Epithelial cell of prostate (primary cell): Measurements from ENCODE around the gene DCAF11.

Experiments used
- DNase-seq: peaks from one replicate; pipeline ENCODE4 v3.0.0-alpha.2; 2011; ENCODE audit warnings: low read depth, low spot score
- H3K27ac ChIP-seq: fragments of 450-650 bp; 2 replicates; pipeline ENCODE4 v1.5.1; 2017; ENCODE audit warnings: mild to moderate bottlenecking

The DCAF11 gene

DNA sequence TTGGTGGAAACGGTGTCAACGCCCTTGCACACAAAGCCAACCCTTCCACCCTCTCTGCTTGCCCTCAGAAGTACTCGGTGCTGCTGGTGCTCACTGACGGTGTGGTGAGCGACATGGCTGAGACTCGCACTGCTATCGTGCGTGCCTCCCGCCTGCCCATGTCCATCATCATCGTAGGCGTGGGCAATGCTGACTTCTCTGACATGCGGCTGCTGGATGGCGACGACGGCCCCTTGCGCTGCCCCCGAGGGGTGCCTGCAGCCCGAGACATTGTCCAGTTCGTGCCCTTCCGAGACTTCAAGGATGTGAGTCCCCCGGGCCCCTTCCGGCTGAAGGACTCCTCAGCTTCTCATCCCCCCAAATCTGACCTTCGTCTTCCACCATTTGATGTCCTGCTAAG lies 37.5 kb upstream of the DCAF11 start:
- H3K27ac ChIP-seq = no peak overlapping the region
- DNase-seq = no peak

DNA sequence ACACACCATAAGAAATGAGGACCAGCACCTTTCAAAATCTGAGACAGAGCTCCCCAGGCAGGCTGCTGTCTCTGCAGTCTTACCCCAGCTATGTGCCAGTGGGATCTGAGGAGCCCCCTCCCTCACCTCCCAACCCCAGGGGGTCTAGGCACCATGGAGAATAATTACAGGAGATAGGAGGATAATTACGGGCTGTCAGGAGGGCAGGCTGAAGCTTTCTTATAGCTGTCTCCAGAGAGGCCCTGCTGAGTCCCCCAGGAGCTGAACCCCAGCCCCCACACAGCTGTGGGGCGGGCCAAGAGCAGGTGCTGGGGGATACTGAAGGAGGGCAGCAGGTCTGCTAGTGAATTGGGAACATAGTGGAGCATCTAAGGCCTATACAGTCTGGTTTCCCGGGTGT lies 36.4 kb upstream of the DCAF11 start:
- no peak for DNase-seq
- H3K27ac ChIP-seq = no peak overlapping the region

DNA sequence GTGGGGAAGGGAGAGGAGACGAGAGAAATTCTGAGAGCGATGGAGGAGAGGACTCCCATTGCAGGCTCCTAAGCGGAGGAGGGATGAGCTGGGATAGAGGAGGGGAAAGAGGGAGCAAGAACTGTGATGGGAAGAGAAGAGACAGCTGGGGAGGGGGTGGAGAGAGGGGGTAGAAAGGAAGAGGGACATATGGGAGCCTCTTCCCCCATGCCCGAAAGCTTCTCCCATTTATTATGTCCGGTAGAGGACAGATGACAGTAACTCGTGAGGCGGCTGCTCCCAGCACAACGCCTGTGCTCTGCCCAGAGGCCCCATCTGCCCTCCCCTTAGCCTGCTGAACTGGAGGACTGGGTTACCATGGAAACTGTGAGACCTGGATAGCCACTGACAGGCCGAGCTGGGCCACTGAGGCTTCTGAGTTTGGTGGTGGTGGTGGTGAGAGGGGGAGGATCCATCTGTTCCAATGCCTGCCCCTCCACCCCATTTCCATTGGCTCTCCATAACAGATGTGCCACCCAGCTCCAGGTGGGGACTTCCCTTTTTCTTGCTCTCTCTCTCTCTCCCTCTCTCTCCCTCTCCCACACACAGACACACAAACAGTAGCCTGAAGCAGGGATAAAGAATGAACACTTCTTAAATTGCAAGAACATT lies 35.0 kb upstream of the DCAF11 start:
- H3K27ac ChIP-seq = no peak overlapping the region
- DNase-seq = no peak

DNA sequence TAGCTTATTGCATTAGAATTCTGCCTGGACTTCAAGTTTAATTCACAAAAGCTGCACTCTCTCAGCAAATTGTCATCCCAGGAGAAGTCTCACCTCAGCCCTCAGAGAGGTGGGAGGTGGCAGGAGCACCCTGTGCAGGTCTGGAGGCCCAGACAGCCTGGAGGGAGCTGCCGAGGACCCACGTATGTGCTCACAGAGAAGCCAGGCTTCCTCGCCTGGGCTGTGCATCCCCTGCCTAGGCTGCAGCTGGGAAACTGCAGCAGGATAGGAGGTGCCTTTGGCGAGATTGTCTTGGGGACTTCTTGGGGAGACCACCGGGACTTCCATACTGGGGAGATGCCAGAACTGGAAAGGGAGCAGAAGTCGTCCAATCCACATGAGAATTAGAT lies 34.4 kb upstream of the DCAF11 start:
- no peak overlapping the region for H3K27ac ChIP-seq
- DNase-seq = no peak

DNA sequence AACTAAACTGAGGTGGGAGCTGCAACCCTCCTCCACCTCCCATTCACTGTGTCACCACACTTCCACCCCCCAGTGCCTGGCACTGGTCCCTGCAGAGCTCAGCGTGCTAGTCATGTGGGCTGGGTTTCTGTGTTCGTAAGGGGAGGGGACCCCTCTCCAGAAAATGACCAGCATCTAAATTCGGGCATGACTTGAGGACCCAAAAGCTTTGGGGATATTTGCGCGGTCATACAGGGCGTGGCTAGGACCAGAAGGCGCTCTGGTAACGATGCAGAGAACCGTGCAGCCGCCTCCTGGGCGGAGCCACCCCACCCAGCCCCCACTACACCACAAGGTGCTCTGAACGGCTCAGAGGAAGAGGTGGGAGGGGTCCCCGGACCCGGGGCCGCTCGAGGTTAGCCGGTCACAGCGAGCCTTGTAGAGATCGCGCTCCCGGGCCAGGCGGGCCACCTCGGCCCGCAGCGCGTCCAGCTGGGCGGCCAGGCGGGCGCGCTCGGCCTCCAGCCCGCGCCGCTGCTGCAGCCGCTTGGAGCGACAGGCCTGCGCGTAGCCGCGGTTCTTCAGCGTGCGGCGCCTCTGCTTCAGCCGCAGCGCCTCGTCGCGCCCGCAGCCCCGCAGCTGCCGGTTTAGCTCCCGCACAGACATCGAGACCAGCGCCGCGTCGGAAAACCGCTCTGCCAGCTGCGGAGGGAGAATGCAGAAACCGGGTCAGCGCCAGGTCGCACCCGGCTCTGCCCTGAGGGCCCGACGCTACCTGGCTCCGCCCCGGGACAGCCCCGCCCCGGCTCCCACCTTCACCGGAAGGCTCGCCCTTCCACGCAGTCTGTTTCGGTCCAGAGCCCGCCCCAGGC lies 33.5 kb upstream of the DCAF11 start:
- no peak overlapping the region for H3K27ac ChIP-seq
- no peak for DNase-seq

DNA sequence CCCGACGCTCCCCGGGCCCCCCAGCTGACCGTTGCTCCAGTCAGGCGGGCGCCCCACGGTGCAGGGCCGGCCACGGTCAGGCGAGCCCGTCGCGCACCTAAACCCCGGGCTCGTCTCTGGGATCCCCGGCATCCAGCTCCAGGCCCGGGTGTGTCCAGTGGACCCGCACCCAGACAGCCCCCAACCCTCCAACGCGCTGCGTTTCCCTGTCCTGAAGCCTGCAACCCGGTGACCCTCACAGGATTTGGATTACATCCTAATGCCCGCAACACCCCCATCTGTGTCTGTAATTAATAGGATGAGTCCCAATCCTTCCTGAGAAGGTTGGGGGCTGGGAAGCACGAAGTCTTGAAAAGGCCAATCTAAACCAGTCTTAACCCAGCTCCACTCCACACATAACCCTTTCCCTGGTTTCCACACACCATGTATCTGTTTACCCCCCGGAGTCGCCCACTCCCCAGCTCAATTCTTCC lies 32.8 kb upstream of the DCAF11 start:
- no peak for DNase-seq
- no peak overlapping the region for H3K27ac ChIP-seq

DNA sequence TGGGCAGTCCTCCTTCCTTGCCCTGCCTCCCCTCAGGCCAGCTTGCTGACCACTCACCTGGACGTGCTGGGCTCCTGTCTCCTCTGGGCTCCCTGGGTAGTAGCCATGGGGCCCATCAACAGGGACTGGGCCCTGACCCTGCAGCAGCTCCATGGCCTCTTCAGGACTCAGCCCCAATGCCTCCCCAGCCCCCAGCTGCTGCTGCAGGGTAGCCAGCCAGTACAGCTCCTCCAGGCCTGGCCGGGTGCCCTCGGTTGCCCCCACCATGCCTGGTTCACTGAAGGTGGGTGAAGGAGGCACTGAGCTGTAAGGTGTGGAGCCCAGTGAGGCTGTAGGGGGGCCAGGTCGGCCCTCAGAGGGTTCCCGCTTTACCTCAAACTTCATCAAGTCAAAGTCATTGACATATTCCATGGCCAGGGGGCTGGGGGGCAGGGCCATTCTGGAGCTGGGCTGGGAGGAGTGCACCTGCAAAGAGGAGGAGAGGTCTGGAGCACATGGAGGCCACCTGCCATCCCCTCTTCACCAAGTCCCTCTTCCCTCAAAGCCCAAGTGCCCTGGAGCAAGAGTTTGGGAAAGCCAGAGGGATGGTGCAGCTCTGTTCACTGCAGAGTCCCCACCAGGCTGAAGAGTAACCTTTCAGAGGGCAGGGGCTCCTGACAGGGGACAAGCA lies 32.0 kb upstream of the DCAF11 start:
- no peak for DNase-seq
- no peak overlapping the region for H3K27ac ChIP-seq

DNA sequence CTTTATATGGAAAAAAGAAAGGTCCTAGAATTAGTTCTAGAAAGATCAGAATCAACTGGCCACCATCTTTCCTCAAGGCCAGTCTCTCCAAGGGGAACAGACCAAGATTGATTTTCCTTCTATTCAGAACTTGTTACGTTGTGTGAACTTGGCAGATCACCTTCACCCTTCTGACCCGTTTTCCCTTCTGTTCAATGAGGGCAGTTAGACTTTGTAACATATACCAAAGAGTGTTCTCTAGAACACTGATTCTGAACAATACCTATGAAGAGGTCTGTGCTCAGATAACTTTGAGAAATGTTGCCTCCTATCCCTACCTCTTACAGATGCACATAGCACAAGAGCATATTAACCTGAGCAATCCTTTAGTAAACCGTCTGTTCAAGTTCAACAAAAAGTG lies 31.1 kb upstream of the DCAF11 start:
- DNase-seq = no peak
- no peak overlapping the region for H3K27ac ChIP-seq

DNA sequence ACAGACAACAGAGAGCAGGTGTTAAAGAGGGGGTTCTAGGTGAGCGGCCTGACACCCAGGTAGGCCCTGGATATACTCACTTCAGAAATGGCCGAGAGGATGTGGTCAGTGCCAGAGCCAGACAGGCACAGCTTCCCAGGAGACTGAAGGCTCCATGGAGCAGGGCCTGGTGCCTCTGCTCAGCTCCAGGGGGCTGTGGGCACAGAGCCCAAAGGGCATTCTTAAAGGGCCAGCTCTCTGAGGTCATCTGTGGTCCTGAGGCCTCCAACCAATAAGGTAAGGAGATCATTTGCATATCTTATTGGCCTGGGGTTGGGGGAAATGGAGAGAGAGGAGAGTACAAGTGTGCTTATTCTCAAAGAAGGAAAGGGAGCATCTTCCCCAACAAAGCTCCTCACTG lies 30.1 kb upstream of the DCAF11 start:
- DNase-seq = no peak
- no peak overlapping the region for H3K27ac ChIP-seq

DNA sequence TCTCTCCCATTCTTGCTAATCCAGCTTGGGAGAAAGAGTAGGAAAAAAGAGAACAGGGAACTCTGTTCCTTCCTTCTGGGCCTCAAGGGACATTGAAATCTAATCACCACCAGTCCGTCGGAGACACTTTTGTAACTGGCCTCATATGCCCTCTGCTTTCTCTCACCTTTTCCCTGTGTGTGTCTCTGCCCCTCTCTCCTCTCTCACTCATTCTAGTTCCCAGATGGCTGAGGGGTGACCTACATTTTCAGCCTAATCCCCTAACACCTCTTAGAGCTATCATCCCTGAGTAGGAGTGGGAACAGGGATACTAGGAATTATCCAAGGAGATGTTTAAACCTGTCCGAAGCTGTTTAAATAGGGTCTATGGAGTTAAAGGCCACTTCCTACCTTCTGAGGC lies 29.4 kb upstream of the DCAF11 start:
- no peak for DNase-seq
- H3K27ac ChIP-seq = no peak overlapping the region

DNA sequence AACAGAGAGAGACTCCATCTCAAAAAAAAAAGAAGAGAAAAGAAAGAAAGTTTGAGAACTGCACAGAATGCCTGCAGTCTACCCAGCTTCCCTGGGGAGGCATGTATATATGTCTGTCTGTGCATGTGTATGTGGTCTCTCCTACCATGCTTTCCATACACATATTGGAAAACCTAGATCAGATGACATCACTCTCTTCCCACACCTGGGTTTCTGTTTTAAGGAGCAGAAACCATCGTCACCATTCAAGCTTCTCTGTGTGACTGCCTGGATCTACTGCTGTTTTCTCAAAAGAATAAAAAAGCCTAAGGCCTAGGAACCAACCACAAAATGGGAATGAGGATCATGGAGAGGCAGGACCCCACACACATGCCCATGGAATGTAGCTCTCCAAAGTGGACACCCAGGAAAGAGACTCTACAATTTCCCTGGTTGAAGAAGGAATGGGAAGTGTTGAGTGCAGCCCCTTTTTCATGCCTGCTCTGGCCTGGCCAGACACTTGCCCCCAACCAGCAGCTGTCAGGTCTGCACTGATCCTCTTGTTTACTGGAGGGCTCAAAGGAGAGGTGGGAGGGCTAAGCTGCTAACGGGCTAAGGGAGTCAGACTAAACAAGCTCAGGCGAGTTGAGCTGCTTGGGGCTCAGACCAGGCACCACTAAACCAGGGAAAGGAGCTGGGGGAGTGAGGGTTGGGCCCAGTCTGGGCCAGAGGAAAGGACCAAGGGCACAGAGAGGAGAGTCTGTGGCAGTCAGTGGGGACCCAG lies 28.2 kb upstream of the DCAF11 start:
- DNase-seq = no peak
- no peak overlapping the region for H3K27ac ChIP-seq

DNA sequence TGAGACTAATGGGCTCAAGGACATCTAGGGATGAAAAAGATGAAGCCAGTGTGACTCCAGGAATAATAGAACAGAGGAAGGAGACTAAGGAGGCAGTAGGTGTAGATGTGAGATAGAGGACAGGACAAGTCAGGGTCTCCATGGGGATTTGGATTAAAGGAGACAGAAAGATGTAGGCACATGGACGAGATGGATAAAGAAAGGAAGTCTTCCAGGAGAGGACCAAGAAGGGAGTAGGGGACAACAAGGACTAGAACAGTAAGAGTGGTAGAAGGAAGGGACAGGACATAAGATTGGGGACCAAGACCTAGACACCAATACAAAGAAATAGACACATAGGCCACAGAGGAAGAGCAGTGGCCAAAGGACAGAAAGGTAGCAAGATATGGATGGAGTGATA lies 27.6 kb upstream of the DCAF11 start:
- no peak overlapping the region for H3K27ac ChIP-seq
- DNase-seq = no peak

DNA sequence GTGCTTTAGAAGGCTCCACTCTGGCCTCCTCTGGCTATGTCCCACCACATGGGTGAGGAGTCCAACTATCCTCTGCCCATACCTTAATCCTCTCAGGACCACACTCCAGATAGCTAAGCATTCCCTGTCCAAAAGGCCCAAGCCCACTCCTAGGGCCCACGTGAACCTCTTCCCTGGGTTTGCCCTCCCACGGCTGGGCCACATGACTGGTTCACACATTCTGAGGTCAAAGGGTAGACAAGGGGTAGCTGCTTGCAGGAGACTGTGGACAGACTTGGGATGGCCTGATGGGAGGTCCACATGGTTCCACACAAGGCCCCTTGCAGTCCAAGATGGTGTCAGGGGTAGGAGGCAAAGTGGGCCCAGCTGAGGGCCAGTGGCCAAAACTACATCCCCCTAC lies 26.5 kb upstream of the DCAF11 start:
- no peak for DNase-seq
- no peak overlapping the region for H3K27ac ChIP-seq

DNA sequence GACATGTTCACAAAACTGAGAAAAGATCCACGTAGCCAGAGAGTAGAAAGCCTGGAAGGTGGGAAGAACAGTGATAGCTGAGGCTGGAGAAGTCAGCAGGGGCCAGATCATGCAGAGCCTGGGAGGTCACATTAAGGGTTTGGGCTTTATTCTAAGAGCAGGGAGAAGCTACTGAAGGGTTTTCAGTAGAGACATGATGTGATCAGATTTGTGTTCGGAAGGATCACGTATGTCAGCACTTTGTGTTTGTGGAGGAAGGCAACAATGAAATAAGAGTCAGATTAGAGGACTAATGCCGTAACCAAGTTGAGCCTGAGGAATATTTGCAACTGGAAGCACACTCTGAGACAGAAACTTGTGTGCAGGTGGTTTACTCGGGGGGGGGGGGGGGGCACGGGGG lies 24.7 kb upstream of the DCAF11 start:
- no peak for DNase-seq
- no peak overlapping the region for H3K27ac ChIP-seq

DNA sequence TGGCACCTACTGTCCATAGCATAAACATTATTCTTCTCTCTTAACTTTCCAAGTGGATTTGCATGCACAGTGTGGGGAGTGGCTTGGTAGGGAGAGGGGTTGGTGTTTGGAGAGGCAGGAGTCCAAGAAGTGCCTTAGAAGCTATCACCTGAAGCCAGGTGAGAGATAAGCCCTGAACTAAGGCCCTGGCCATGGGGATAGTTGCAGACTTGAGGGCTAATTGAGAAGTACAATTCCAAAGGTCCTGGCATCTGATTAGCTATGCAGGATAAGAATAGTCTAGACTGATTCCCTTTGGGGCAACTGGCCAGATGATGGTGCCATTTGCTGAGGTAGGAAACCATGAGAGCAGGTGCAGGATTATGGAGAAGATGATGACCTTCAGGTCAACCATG lies 22.5 kb upstream of the DCAF11 start:
- H3K27ac ChIP-seq = no peak overlapping the region
- no peak for DNase-seq

DNA sequence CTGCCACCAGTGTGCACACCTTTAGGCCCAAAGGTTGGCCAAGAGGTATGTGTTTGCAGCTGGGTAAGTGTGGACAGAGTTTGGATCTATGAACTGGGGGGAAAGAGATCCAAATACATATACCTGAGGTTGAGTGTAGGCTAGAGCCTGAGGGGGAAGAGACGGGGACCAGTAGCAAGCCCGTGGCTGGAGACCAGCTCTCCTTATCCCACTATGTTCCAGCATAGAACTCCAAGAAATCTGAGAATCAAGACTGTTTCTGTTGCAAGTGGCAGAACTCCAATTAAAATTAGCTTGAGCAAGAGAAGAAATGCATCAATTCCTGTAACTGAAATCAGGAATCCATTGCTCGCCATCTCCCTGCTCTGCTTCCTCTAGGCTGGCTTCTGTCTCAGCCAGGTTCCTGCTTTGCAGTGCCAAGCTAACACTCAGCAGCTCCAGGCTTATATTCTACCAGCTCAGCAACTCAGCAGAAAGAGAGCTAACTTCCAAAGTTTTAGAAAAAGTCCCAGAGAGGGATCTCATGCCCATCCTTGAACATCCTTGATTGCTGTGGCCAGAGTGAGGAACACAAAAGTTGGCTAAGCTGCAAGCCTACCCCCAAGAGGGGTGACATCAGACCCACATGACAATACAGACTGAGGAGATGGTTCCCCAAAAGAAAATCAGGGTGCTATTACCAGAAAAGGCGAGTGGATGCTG lies 21.9 kb upstream of the DCAF11 start:
- H3K27ac ChIP-seq = peak overlapping the region; percentile 82
- no peak for DNase-seq

DNA sequence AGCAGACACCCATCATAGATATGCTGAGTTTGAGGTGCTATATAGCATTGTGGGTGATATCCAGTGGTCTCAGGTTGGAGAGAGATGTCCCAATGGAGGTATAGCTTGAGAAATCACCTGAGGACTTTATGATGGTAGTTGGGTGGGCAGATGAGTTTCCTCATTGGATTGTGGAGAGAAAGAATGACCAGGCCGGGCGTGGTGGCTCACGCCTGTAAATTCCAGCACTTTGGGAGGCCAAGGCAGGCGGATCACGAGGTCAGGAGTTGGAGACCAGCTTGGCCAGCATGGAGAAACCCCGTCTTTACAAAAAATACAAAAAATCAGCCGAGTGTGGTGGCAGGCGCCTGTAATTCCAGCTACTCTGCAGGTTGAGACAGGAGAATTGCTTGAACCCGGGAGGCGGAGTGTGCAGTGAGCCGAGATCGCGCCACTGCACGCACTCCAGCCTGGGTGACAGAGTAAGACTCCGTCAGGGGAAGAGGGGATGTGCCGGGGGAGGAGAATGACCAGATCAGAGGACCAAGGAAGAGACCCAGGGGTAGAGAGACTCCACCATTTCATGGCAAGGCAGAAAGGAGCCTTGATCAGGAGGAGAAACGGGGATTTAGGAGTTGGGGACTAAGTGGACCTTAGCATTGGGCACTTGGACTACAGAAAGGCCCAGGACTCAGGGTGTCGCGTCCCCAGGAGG lies 21.2 kb upstream of the DCAF11 start:
- H3K27ac ChIP-seq = peak overlapping the region; percentile 82

DNA sequence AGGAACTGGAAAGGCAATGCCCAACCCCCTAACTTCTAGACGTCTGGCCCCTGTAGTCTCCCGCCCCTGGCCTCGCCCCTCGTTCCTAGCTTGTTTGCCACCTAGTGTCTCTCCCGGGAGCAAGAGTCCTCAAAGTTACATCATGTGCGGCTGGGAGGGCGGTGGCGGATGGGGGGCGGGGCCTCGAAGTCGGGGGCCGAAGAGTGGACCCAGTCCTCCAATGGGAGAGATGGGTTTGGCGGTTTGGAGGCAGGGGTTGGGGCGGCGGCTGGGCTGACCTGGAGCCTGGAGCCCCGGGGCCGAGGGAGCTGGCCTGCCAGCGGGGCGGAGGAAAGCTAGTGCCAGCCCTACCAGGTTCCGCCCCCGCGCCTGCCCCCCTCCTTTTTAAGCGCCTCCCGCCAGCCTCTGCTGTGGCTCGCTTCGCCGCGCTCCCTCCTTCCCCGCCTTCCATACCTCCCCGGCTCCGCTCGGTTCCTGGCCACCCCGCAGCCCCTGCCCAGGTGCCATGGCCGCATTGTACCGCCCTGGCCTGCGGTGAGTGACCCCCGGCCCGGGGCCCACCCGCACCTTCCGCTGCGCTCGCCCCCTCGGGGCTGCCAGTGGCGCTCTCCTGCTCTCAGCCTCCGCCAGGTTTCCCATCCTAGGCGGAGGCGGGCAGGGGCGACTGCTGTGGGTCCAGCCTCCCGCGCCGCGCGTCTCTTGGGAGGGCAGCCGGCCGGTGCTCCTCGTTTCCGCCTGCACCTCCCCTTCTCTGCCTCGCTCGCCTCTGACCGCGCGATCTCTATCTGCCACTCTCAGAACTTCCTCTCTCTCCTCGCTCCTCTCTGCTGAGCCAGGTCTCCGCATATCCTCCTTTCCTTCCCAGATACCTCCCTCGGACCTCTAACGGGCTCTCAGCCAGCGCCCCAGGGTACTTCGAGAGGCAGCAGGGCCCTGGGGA lies 20.4 kb upstream of the DCAF11 start, which contains the start of gene PCK2:
PCK2 (plus strand) TSS at position 411 of the 940 bp plus-strand sequence; CDS start at position 506, 95 bp downstream.
- peak within 1 kb of the TSS; percentile 82 for H3K27ac ChIP-seq
- DNase-seq = no peak

More for the DNA sequence above, 21.2 kb upstream of the DCAF11 start:
- no peak for DNase-seq
